GM19240 (cell line): ENCODE data around the gene SLC50A1.
"Not testable (repeated sequence)": the region's sequence is repeated elsewhere in the genome, so short reads cannot be mapped to it uniquely, and the experiment has no call there.

Experiments used
- DNase-seq: peaks from one replicate; pipeline ENCODE4 v3.0.0; 2011; ENCODE audit warnings: low spot score; ENCODE audit not compliant: insufficient read length

Gene SLC50A1

GRCh38 chr1:155116113-155116764 lies 19.4 kb upstream of the SLC50A1 start:
- DNase-seq, result no peak

GRCh38 chr1:155117610-155118009 lies 18.0 kb upstream of the SLC50A1 start:
- no peak for DNase-seq

GRCh38 chr1:155118090-155118489 lies 17.6 kb upstream of the SLC50A1 start:
- not testable (repeated sequence) for DNase-seq

- no peak for DNase-seq
Observed at GRCh38 chr1:155120253-155120652, 15.4 kb upstream of the SLC50A1 start.

- no peak for DNase-seq
Observed at GRCh38 chr1:155121249-155121648, 14.4 kb upstream of the SLC50A1 start.

GRCh38 chr1:155122308-155122707 lies 13.3 kb upstream of the SLC50A1 start:
- no peak for DNase-seq

- no peak for DNase-seq
Observed at GRCh38 chr1:155123801-155124200, 11.9 kb upstream of the SLC50A1 start.

GRCh38 chr1:155124503-155125463 lies 10.9 kb upstream of the SLC50A1 start:
- no peak for DNase-seq

- DNase-seq, result no peak
Observed at GRCh38 chr1:155125511-155125945, 10.1 kb upstream of the SLC50A1 start.

- no peak for DNase-seq
Observed at GRCh38 chr1:155125946-155126555, 9.6 kb upstream of the SLC50A1 start.

GRCh38 chr1:155126556-155127104 lies 9.0 kb upstream of the SLC50A1 start:
- no peak for DNase-seq

- DNase-seq, result no peak
Observed at GRCh38 chr1:155127105-155127966, 8.3 kb upstream of the SLC50A1 start, which contains the start of gene EFNA1. EFNA1 (plus strand) TSS chr1:155127876; CDS start chr1:155127978, 102 bp downstream.

GRCh38 chr1:155127967-155128754 lies 7.5 kb upstream of the SLC50A1 start:
- no peak for DNase-seq

- DNase-seq, result no peak
Observed at GRCh38 chr1:155128755-155129473, 6.7 kb upstream of the SLC50A1 start.

GRCh38 chr1:155130272-155131006 lies 5.2 kb upstream of the SLC50A1 start:
- no peak for DNase-seq

- DNase-seq, result no peak
Observed at GRCh38 chr1:155131285-155131684, 4.4 kb upstream of the SLC50A1 start.

- DNase-seq, result no peak
Observed at GRCh38 chr1:155131856-155132255, 3.8 kb upstream of the SLC50A1 start.

GRCh38 chr1:155133799-155134281 lies 1.8 kb upstream of the SLC50A1 start:
- DNase-seq, result no peak
